Measurements from ENCODE around the gene COPG2.

- peak in 3 of 5 experiments; percentile 37 to 55 (median 46) for TF ChIP-seq CTCF (IDR thresholded peaks at IDR 0.05 in 4 of 5, conservative IDR thresholded peaks at IDR 0.05 in 1 of 5)
- no peak for TF ChIP-seq POLR2A (IDR thresholded peaks at IDR 0.05)
These were observed 177.4 kb downstream of the COPG2 start for GRCh38 chr7:130490888-130491804.
